Skeletal muscle tissue (tissue), 4 donors: ENCODE data around the gene ZRANB1. TPM values are rescaled to one million over a fixed set of nuclear protein-coding genes. Genes with fewer than 3 reads are reported as not detected.

Experiments
- H3K27ac ChIP-seq: one replicate; pipeline ENCODE4 v1.7.0; 2013; ENCODE audit warnings: mild to moderate bottlenecking, low read depth, low read length, inconsistent platforms
- H3K27me3 ChIP-seq, 3 donors: one replicate each; pipeline ENCODE4 v1.7.0; 2013; ENCODE audit warnings: low read length in 3 of 3; ENCODE audit not compliant: control insufficient read depth in 3 of 3, insufficient read depth in 3 of 3
- H3K36me3 ChIP-seq, 3 donors: one replicate each; pipeline ENCODE4 v1.7.0; 2013; ENCODE audit warnings: low read length in 3 of 3; ENCODE audit not compliant: control insufficient read depth in 3 of 3, insufficient read depth in 3 of 3
- H3K4me1 ChIP-seq, 3 donors: one replicate each; pipeline ENCODE4 v1.7.0; 2013; ENCODE audit warnings: low read length in 3 of 3, mild to moderate bottlenecking in 3 of 3; ENCODE audit not compliant: control insufficient read depth in 3 of 3, insufficient read depth in 3 of 3
- H3K4me3 ChIP-seq, 3 donors: one replicate each; pipeline ENCODE4 v1.7.0; 2013; ENCODE audit warnings: low read length in 3 of 3
- H3K9ac ChIP-seq, 3 donors: one replicate each; pipeline ENCODE4 v1.7.0; 2013; ENCODE audit warnings: low read length in 3 of 3, mild to moderate bottlenecking in 3 of 3, moderate library complexity in 2 of 3, low read depth in 1 of 3
- H3K9me3 ChIP-seq, 3 donors: one replicate each; pipeline ENCODE4 v1.7.0; 2013; ENCODE audit warnings: low read length in 3 of 3; ENCODE audit not compliant: control insufficient read depth in 3 of 3
- total RNA-seq: library from RNA; depleted of rRNA; stranded (reverse); fragments of >200 nt; gene quantifications from one replicate; pipeline ENCODE4 v1.2.3, GENCODE V29; 2014
- donor health status: Osteomylitis.

The ZRANB1 gene
- total RNA-seq, 1 donor from 2014 or later = 36.5 TPM

DNA sequence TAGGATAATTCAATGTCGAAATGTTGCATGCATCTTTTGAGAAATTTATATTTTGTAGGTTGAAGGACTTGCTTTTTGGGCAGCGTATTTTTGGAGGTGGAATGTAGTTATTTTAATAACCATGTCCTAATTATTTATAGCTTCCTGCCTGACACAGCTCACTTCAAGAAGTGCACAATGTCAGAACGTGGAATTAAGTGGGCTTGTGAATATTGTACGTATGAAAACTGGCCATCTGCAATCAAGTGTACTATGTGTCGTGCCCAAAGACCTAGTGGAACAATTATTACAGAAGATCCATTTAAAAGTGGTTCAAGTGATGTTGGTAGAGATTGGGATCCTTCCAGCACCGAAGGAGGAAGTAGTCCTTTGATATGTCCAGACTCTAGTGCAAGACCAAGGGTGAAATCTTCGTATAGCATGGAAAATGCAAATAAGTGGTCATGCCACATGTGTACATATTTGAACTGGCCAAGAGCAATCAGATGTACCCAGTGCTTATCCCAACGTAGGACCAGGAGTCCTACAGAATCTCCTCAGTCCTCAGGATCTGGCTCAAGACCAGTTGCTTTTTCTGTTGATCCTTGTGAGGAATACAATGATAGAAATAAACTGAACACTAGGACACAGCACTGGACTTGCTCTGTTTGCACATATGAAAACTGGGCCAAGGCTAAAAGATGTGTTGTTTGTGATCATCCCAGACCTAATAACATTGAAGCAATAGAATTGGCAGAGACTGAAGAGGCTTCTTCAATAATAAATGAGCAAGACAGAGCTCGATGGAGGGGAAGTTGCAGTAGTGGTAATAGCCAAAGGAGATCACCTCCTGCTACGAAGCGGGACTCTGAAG lies 620 bp downstream of the ZRANB1 start:
- Histone ChIP-seq H3K4me1 (peaks cover 36 to 43% (median 39%) of the 10 kb centered on the region in 3 donors), H3K9ac (peak overlapping the region; percentile 50 to 71 (median 60)), H3K27me3 (no peaks in the 10 kb centered on the region), H3K27ac (peak overlapping the region; percentile 81), H3K4me3 (peak overlapping the region in 2 of 3 donors; percentile 2 to 13), H3K9me3 (no peaks in the 10 kb centered on the region), H3K36me3 (no peaks in the 10 kb centered on the region)

DNA sequence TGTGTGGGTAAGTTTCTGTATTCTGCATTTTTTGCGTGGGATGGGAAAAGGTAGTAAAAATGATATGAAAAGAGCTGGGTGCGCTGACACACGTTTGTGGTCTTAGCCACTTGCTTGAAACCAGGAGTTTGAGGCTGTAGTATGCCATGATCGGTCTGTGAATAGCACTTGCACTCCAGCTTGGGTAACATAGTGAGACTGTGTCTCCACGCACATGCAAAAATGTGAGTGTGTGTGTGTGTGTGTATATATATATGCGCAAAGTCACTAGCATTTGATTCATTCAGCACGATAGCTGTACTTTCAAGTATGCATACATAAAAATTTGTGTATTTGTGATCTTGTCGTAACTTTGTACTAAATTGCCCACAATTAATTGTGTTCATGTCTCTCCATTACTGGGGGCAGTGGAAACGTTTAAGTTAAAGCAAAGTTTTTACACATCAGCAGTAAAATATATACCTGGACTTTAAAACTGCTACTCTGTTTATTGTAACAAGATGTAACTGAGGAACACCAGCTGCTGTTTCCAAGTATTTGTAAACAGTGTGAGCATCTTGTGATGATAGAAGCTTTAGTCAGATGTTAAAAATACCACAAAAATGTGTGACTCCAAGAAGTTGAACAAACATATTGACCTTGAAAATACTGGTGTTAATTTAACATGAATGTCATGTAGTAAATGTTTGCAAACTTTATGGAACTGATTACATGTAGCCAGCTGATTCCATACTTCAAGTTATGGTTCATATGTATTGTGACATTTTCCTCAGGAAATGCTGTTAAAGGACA lies 1.6 kb downstream of the ZRANB1 start:
- peak overlapping the region; percentile 11 to 71 (median 60) for H3K9ac ChIP-seq
- H3K27ac ChIP-seq = peak overlapping the region; percentile 81
- H3K27me3 ChIP-seq = no peaks in the 10 kb centered on the region
- peaks cover 42 to 47% (median 43%) of the 10 kb centered on the region in 3 donors for H3K4me1 ChIP-seq
- no peaks in the 10 kb centered on the region for H3K9me3 ChIP-seq
- H3K4me3 ChIP-seq = peak overlapping the region; percentile 13 to 43 (median 29)
- H3K36me3 ChIP-seq = peaks cover 0 to 1% (median 0%) of the 10 kb centered on the region in 3 donors

DNA sequence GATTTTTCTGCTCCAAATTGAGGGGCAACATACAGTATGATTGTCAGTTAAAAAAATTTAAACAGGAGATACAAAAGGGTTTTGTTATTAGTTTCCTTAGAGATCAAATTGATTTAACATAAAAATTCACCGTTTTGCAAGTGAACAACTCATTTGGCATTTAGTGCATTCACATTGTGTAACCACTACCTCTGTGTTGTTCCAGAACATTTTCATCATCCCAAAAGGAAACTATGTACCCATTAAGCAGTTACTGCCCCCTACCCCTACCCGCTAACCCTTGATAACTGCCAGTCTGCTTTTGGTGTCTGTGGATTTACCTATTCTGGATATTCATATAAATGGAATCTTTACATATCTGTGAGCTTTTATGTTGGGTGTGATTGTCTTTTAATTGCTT lies 3.1 kb downstream of the ZRANB1 start:
- Histone ChIP-seq H3K36me3 (peaks cover 0 to 2% (median 0%) of the 10 kb centered on the region in 3 donors), H3K4me3 (no peak overlapping the region), H3K27ac (peak overlapping the region; percentile 81), H3K9ac (no peak overlapping the region), H3K27me3 (no peaks in the 10 kb centered on the region), H3K4me1 (peaks cover 42 to 47% (median 43%) of the 10 kb centered on the region in 3 donors), H3K9me3 (no peaks in the 10 kb centered on the region)

DNA sequence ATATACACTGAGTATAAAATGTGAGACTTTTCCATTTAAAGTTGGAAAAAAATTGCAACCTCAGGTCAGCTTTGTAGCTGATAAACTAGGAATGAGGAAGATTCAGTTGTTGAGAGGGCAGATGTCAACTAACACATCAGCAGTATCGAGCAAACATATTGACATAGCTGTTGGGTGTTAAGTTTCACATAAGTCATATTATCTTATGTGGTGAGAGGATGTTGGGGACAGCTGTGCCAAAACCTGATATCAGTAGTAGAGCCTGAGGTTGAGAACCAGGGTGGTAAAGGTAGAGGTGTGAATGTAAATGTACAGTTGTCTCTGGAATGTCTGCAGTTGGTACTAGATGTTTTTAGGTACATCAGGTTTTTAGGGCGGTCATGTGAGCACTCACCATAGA lies 5.0 kb downstream of the ZRANB1 start:
- Histone ChIP-seq H3K9me3 (no peaks in the 10 kb centered on the region), H3K36me3 (peaks cover 0 to 2% (median 0%) of the 10 kb centered on the region in 3 donors), H3K27me3 (no peaks in the 10 kb centered on the region), H3K9ac (no peak overlapping the region), H3K4me3 (peak overlapping the region in 1 of 3 donors; percentile 9), H3K4me1 (peaks cover 37 to 47% (median 41%) of the 10 kb centered on the region in 3 donors), H3K27ac (peak overlapping the region; percentile 78)

DNA sequence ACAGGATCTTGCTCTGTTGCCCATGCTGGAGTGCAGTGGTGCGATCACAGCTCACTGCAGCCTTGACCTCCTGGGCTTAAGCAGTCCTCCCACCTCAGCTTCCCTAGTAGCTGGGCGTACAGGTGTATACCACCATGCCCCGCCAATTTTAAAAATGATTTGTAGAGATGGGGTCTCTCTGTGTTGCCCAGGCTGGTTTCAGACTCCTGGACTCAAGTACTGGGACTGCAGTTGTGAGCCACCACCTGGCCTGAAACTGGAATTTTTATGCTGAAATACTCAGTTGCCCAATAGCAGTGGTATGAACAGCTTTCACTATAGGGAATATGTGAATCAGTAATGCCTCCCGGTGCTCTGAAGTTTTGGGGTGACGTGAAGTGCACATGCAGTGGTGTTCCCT lies 7.6 kb downstream of the ZRANB1 start:
- H3K9me3 ChIP-seq = no peaks in the 10 kb centered on the region
- H3K27me3 ChIP-seq = no peaks in the 10 kb centered on the region
- peaks cover 16 to 29% (median 28%) of the 10 kb centered on the region in 3 donors for H3K4me1 ChIP-seq
- peaks cover 0 to 2% (median 0%) of the 10 kb centered on the region in 3 donors for H3K36me3 ChIP-seq
- no peak overlapping the region for H3K9ac ChIP-seq
- no peak overlapping the region for H3K27ac ChIP-seq
- no peak overlapping the region for H3K4me3 ChIP-seq

DNA sequence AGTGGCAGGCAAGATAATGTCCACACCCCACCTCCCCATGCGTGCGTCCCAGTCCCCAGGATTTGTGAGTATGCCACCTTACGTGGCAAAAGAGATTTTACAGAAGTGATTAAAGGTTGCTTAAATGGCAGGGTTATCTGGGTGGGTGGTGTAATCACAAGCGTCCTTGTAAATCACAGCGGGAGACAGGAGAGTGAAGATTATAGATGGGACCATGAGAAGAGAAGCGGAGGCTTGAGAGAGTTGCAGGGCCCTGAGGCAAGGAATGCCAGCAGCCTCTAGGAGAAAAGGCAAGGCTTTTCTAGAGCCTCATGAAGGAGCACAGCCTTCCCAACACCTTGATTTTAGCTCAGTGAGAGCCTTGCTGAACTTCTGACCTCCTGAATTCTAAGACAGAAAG lies 10.2 kb downstream of the ZRANB1 start:
- H3K4me1 ChIP-seq = peaks cover 18 to 32% (median 31%) of the 10 kb centered on the region in 3 donors

DNA sequence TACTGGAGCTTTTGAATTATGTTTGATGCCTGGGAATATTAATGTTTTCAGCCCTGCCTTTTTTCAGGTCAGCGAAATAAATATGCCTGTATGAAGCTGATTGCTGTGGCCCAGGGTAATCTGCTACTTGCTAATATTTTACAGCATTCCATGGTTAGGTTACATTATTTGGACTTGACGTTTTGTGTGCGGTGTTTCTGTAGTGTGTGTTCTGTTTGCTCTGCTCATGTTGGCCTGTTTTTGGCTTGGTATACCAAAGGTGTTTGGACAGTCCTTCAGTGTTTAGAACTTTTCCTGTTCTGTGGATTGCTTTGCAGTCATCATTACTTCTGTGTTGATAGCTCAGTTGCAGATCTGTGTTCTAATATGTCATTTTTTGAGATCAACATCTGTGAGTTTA lies 11.5 kb downstream of the ZRANB1 start:
- H3K27ac ChIP-seq = no peak overlapping the region
- no peak overlapping the region for H3K9ac ChIP-seq
- no peaks in the 10 kb centered on the region for H3K9me3 ChIP-seq
- peaks cover 0 to 2% (median 0%) of the 10 kb centered on the region in 3 donors for H3K36me3 ChIP-seq
- no peaks in the 10 kb centered on the region for H3K27me3 ChIP-seq
- H3K4me1 ChIP-seq = peaks cover 17 to 27% (median 26%) of the 10 kb centered on the region in 3 donors
- H3K4me3 ChIP-seq = no peak overlapping the region

More for the DNA sequence above, 10.2 kb downstream of the ZRANB1 start:
- H3K4me3 ChIP-seq = no peak overlapping the region
- peaks cover 0 to 2% (median 0%) of the 10 kb centered on the region in 3 donors for H3K36me3 ChIP-seq
- no peak overlapping the region for H3K9ac ChIP-seq
- no peaks in the 10 kb centered on the region for H3K9me3 ChIP-seq
- no peaks in the 10 kb centered on the region for H3K27me3 ChIP-seq
- H3K27ac ChIP-seq = no peak overlapping the region

DNA sequence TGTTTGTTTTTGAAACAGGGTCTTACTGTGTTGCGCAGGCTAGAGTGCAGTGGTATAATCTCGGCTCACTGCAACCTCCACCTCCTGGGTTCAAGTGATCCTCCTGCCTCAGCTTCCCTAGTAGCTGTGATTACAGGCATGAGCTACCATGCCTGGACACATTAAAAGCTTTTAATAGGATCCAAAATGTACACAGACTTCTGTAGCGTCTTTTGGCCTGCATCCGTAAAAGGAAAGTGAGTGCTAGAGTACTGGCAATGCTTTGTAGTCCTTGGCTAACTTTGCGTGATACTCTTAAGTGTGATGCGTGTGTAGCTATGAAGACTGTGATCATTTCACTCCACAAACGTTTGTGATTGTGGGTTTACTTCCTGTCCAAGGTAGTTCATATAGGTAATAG lies 13.3 kb downstream of the ZRANB1 start:
- Histone ChIP-seq H3K9me3 (no peaks in the 10 kb centered on the region), H3K9ac (peak overlapping the region in 1 of 3 donors; percentile 33), H3K4me1 (peaks cover 17 to 22% (median 21%) of the 10 kb centered on the region in 3 donors), H3K4me3 (no peak overlapping the region), H3K27ac (peak overlapping the region; percentile 38), H3K27me3 (no peaks in the 10 kb centered on the region), H3K36me3 (no peaks in the 10 kb centered on the region)

DNA sequence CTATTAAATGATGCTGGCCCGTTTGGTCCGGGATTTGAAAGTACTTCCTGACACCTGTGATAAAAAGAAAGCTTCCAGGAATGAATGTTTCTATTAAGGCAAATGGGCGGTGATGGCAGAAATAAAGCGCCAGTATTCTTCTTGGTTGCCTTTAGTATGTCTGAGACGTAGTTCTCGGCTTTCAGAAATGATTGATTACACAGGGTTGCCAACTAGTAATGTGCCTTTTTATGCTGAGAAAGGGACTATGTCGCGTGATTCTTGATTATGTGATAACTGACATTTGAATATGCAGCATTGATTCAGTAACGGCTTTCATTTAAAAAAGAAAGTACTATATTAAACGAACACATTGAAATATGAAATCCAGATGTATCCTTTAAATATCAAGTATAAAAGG lies 13.9 kb downstream of the ZRANB1 start:
- Histone ChIP-seq H3K36me3 (no peaks in the 10 kb centered on the region), H3K27me3 (no peaks in the 10 kb centered on the region), H3K4me3 (no peak overlapping the region), H3K9me3 (no peaks in the 10 kb centered on the region), H3K4me1 (peaks cover 17 to 22% (median 17%) of the 10 kb centered on the region in 3 donors), H3K27ac (peak overlapping the region; percentile 38), H3K9ac (no peak overlapping the region)
